Left lung (tissue), 10 donors: ENCODE measurements around the gene ASB16. TPM values are rescaled to one million over a fixed set of nuclear protein-coding genes. Genes with fewer than 3 reads are reported as not detected.
"Not testable (repeated sequence)": the region's sequence is repeated elsewhere in the genome, so short reads cannot be mapped to it uniquely, and the experiment has no call there.

Experiments used
- ATAC-seq: fragments of 200-7000 bp; cut with Tn5 transposase; one replicate; pipeline ENCODE4 v1.9.1; 2020; ENCODE audit warnings: moderate library complexity
- DNase-seq, 4 donors: peaks; one replicate each; pipeline ENCODE4 v3.0.0-alpha.2; 2013 to 2020
- H3K27ac ChIP-seq, 2 donors: fragments of 200-600 bp; sonication (generic) in 1 of 2; one replicate each; pipeline versions ENCODE4 v1.5.0 to v1.8.0; 2020 to 2021
- H3K27me3 ChIP-seq, 2 donors: fragments of 200-600 bp; sonication (generic) in 1 of 2; one replicate each; pipeline versions ENCODE4 v1.5.0 to v1.8.0; 2020 to 2021
- H3K36me3 ChIP-seq, 2 donors: fragments of 200-600 bp; sonication (generic) in 1 of 2; one replicate each; pipeline versions ENCODE4 v1.5.0 to v1.8.0; 2020 to 2021
- H3K4me1 ChIP-seq, 2 donors: fragments of 200-600 bp; one replicate each; pipeline ENCODE4 v1.8.0; 2021
- H3K4me3 ChIP-seq, 2 donors: fragments of 200-600 bp; sonication (generic) in 1 of 2; one replicate each; pipeline versions ENCODE4 v1.5.0 to v1.8.0; 2020 to 2021; ENCODE audit warnings: mild to moderate bottlenecking in 1 of 2
- H3K9me3 ChIP-seq, 2 donors: fragments of 200-600 bp; sonication (generic) in 1 of 2; one replicate each; pipeline versions ENCODE4 v1.5.0 to v1.8.0; 2020 to 2021
- intact Hi-C, 2 donors: fragments of 100-400 bp; cut with DNase I; formaldehyde crosslinking; loops; one replicate each; pipeline versions ENCODE4 v1.11.2 to v1.14.2; 2022
- polyA plus RNA-seq, 6 donors: library from polyadenylated mRNA; unstranded; fragments of 120-200 nt; gene quantifications; one replicate each; pipeline ENCODE4 v1.2.1, GENCODE V29; 2013; ENCODE audit not compliant: insufficient read length in 6 of 6
- total RNA-seq, 2 donors: library from RNA; stranded (reverse); fragmentation: NEBNext Ultra II Directional; extraction: Animal tissue kit (Norgen Biotek cat#: 25700); gene quantifications; one replicate each; pipeline ENCODE4 v1.2.1, GENCODE V29; 2021
- TF ChIP-seq, protein P1 (sequence below), 2 donors: fragments of 200-600 bp; sonication (generic) in 1 of 2; IDR thresholded peaks; one replicate each; pipeline versions ENCODE4 v1.5.0 to v1.8.0; 2021; ENCODE audit warnings: antibody characterized with exemption in 2 of 2
- donor health status: DM: no; HTN: yes; CAD: no.
- donor health status: DM: no; HTN: no; CAD: no.

ASB16 gene
- total and polyA plus RNA-seq, 8 donors = 2.4 to 3.8 (median 3.5) TPM; not detected in 2

DNA sequence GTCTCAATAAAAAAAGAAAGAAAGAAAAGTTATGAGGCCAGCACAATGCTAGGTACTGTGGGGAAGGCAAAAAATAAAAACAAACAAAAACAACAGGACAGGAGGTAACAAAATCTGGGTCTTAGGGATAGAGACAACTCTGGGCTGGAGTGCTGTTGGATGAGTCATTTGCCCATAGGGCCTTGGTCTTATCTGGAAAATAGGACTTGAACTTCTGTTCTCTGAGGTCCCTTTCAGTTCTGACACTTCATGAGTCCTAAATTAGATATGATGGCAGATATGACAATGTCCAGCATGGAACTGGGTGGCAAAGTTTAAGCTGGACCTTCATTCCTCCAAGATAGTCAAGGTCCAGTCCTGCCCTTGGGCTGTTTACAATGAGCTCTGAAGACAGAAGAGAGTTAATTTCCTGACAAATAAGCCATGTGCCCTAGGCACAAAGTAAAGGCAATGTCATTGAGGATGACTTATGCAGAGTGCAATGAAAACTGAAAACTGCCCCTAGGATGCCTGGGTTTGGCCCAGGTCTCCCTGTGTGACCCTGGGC is 38.2 kb upstream of the ASB16 start:
- ATAC-seq = no peak
- H3K27me3 ChIP-seq = no peaks in the 10 kb centered on the region
- no peaks in the 10 kb centered on the region for H3K9me3 ChIP-seq

DNA sequence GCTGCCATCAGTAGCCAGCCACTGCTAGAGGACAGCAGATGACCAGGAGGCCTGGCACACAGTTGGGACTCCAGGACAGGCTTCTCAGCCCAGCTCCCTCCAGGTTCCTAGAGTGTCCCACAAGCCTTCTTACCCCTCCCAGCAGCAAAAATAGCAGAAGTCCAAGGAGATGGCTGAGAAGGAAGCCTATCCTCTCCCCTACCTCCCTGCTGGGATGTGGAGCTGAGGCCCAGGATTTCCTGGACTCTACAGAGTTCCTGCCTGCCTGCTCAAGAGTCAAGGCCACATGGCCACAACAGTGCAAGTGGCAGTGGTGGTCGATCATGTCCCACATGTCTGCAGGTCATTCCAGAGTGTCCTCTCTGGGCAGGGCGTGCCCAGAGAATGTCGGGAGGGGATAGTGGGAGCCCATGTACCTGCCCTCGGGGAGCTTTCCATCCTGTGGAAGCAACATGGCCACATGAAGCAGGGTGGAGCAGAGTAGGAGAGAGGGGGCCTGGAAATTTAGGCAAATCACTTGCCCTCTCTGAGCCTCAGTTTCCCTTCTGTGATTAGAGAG is 36.5 kb upstream of the ASB16 start:
- Histone ChIP-seq H3K4me3 (no peak overlapping the region), H3K4me1 (peaks cover 0 to 15% of the 10 kb centered on the region in 2 donors), H3K27ac (no peak overlapping the region), H3K36me3 (no peaks in the 10 kb centered on the region), H3K27me3 (peaks cover 0 to 13% of the 10 kb centered on the region in 2 donors), H3K9me3 (no peaks in the 10 kb centered on the region)
- ATAC-seq (no peak), DNase-seq (peak in 1 of 4 donors; percentile 21)
- intact Hi-C loops = no loop called here
- TF ChIP-seq, protein P1, sequence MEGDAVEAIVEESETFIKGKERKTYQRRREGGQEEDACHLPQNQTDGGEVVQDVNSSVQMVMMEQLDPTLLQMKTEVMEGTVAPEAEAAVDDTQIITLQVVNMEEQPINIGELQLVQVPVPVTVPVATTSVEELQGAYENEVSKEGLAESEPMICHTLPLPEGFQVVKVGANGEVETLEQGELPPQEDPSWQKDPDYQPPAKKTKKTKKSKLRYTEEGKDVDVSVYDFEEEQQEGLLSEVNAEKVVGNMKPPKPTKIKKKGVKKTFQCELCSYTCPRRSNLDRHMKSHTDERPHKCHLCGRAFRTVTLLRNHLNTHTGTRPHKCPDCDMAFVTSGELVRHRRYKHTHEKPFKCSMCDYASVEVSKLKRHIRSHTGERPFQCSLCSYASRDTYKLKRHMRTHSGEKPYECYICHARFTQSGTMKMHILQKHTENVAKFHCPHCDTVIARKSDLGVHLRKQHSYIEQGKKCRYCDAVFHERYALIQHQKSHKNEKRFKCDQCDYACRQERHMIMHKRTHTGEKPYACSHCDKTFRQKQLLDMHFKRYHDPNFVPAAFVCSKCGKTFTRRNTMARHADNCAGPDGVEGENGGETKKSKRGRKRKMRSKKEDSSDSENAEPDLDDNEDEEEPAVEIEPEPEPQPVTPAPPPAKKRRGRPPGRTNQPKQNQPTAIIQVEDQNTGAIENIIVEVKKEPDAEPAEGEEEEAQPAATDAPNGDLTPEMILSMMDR (IDR thresholded peaks at IDR 0.05) = no peak

More for the DNA sequence above, 38.2 kb upstream of the ASB16 start:
- no peak overlapping the region for H3K4me3 ChIP-seq
- DNase-seq = no peak
- TF ChIP-seq, protein P1 (IDR thresholded peaks at IDR 0.05) = no peak
- peaks cover 0 to under 1% of the 10 kb centered on the region in 2 donors for H3K4me1 ChIP-seq
- intact Hi-C loops = no loop called here
- no peaks in the 10 kb centered on the region for H3K36me3 ChIP-seq
- no peak overlapping the region for H3K27ac ChIP-seq

DNA sequence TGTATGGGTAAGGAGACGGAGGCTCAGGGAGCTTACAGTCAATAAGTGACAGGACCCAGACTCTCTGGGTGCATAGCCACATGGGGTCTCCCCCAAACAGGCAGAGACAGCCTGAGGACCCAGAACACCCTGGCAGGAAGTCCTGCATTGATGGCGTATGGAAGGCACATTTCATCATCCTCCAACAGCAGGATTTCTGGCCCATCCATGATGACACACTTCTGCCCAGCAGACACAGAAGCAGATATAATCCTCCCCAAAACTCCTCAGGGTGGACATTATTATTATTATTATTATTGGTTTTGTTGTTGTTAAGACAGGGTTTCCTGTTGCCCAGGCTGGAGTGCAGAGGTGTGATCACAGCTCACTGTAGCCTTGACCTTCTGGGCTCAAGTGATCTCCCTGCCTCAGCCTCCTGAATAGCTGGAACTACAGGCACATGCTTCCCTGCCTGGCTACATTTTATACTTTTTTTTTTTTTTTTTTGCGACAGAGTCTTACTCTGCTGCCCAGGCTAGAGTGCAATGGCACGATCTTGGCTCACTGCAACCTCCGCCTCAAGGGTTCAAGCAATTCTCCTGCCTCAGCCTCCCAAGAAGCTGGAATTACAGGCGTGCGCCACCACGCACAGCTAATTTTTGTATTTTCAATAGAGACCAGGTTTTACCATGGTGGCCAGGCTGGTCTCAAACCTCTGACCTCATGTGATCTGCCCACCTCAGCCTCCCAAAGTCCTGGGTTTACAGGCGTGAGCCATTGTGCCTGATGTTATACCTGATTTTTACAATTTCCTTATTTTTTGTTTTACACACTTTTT is 35.5 kb upstream of the ASB16 start:
- ATAC-seq (no peak), DNase-seq (no peak)
- H3K27me3 ChIP-seq = peaks cover 0 to 15% of the 10 kb centered on the region in 2 donors
- H3K27ac ChIP-seq = no peak overlapping the region
- no peaks in the 10 kb centered on the region for H3K9me3 ChIP-seq
- no peaks in the 10 kb centered on the region for H3K36me3 ChIP-seq
- intact Hi-C loops = no loop called here
- TF ChIP-seq, protein P1 (IDR thresholded peaks at IDR 0.05) = no peak
- H3K4me3 ChIP-seq = no peak overlapping the region
- H3K4me1 ChIP-seq = peaks cover 0 to 15% of the 10 kb centered on the region in 2 donors

DNA sequence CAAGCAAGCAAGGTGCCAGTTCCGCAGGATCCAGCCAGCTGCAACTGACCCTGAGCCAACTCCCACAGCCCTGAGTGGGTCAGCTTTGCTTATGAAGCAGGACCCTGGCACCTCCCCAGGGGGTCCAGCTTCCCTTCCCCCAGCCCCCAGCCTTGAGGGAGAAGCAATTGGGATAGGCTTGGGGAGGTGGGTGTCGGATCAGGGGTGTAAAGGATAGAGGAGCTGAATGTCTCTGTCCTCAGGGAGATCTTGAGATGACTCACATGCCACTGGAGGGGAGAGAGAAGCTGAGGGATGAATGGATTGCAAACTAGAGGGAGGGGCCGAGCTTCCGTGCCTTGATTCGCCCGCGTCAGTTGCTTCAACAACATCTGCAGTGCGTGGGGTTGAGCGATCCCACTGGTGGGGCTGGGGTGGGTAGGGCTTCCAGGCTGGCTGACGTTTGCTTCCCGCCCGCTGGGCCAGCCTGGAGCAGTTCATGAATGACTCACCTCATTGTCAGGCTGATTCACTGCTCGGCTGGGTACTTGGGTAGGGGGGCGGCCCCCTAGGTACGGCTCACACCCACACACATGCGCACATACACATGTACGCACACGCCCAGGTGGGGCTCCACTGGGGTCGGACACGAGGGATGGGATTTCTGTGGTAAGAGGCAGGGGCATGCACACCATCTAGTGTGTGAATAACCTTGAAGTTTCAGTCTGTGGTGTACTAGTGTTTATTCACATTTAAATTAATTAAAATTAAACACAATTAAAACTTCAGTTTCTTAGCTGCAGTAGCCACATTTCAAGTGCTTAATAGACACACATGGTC is 32.4 kb upstream of the ASB16 start:
- ATAC-seq = peak; percentile 90
- DNase-seq = peak in 3 of 4 donors; percentile 74 to 90 (median 88)
- Histone ChIP-seq H3K27ac (peak overlapping the region; percentile 51 to 53), H3K4me3 (no peak overlapping the region), H3K27me3 (peaks cover 0 to 15% of the 10 kb centered on the region in 2 donors), H3K36me3 (no peaks in the 10 kb centered on the region), H3K9me3 (no peaks in the 10 kb centered on the region), H3K4me1 (peaks cover 4 to 30% of the 10 kb centered on the region in 2 donors)
- intact Hi-C loops = no loop called here
- TF ChIP-seq, protein P1 (IDR thresholded peaks at IDR 0.05) = no peak

DNA sequence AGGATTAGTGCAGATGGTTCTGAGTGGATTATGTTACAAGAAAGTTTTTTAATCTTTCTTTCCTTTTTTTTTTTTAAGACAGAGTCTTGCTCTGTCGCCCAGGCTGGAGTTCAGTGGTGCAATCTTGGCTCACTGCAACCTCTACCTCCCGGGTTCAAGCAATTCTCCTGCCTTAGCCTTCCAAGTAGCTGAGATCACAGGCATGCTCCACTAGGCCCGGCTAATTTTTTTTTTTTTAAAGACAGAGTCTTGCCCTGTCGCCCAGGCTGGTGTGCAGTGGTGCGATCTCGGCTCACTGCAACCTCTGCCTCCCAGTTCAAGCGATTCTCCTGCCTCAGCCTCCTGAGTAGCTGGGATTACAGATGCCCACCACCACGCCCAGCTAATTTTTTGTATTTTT is 26.6 kb upstream of the ASB16 start:
- H3K27me3 ChIP-seq, ATAC-seq, H3K4me3 ChIP-seq, intact Hi-C loops, H3K27ac ChIP-seq, H3K36me3 ChIP-seq, H3K9me3 ChIP-seq: not testable (repeated sequence)
- peaks cover 4 to 15% of the 10 kb centered on the region in 2 donors for H3K4me1 ChIP-seq
- DNase-seq = peak in 1 of 4 donors; percentile 20
